A204.1 (cell line): ENCODE data around the gene CDCA3.

ENCODE experiments used
- FAIRE-seq: peaks from 2 replicates; lab custom pipeline; 2012; peaks lifted over from hg19 to GRCh38; lab: Jason Lieb, UNC

Gene CDCA3

GRCh38 chr12:6819106-6820030 is 31.7 kb downstream of the CDCA3 start:
- no peak for FAIRE-seq

- no peak for FAIRE-seq
Measured at GRCh38 chr12:6818645-6819044, 32.4 kb downstream of the CDCA3 start.

- no peak for FAIRE-seq
Measured at GRCh38 chr12:6818222-6818621, 32.9 kb downstream of the CDCA3 start.

- no peak for FAIRE-seq
Measured at GRCh38 chr12:6817662-6818157, 33.4 kb downstream of the CDCA3 start.

DNA sequence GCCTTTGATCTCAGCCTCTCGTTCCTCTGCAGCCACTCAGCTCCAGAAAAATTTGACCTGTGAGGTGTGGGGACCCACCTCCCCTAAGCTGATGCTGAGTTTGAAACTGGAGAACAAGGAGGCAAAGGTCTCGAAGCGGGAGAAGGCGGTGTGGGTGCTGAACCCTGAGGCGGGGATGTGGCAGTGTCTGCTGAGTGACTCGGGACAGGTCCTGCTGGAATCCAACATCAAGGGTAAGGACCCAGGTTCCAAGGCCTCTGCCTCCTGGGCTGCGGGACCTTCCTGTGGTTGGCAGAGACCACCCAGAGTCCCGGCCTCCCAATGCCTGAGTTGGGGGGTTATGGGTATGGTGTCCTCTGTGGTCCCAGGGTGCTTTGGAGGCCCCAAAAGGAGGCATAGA is 34.0 kb downstream of the CDCA3 start:
- FAIRE-seq, result no peak

- FAIRE-seq, result no peak
Measured at GRCh38 chr12:6816598-6816997, 34.5 kb downstream of the CDCA3 start.

DNA sequence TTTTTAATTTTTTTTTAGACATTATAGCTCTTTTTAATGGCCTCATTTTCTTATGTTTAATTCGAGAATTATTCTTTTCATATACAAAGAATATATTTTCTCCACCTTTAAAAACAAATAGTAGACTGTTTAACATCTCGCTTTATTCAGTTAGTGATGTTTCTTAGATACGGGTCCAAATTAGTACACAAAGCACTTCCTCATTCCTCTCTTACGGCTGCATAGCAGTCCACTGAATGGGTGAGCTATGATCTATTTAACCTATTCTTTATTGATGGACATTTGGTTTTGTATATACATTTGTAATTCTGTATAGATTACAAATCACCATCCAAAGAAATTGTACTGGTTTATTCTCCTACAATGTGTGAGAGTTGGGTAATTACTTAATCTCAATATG is 37.7 kb downstream of the CDCA3 start:
- FAIRE-seq, result no peak

DNA sequence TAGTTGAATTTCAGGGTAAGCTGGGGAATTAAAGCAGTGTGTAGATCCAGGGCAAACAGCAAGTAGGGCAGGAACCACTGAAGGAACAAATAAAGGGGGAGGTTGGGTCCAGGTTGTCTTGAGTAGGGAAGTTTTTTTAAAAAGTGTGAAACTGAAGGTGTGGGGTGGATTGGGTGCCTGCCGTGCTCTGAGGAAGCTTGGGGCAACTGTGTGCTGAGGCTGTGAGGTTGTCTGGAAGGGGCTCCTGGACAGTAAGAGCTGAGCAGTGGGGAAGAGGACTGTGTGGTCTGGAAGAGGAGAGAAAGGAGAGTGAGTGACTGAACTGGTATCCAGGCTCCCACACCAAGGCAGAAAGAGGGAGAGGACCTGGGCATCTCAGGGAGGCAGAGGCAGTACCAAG is 40.3 kb downstream of the CDCA3 start:
- FAIRE-seq, result no peak

DNA sequence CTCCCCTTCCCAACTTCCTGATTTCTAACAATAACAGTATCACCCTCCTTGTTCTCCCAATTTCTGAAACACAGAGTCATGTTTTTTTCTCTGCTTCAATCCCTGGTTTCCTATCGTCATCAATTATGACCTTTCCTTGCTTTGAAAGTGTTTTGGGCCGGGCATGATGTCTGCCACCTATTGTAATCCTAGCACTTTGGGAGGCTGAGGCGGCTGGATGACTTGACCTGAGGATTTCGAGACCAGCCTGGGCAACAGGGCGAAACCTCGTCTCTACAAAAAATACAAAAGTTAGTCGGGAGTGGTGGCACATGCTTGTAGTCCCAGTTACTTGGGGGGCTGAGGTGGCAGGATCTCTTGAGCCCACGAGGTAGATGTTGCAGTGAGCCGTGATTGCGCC is 42.0 kb downstream of the CDCA3 start:
- FAIRE-seq, result no peak

DNA sequence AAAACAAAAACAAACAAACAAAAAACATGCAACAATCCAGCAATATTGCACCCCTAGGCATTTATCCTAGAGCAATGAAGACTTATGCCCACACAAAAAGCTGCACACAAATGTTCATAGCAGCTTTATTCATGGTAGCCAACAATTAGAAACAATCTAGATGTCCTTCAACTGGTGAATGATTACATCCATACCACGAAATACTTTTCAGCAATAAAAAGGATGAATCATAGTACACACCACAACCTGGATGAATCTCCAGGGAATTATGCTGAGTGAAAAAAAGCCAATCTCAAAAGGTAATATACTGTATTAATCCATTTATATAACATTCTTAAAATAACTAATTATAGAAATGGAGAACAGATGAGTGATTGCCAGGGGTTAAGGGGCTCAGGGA is 43.9 kb downstream of the CDCA3 start:
- no peak for FAIRE-seq

GRCh38 chr12:6799147-6799546 is 51.9 kb downstream of the CDCA3 start:
- FAIRE-seq, result no peak
